Muscle of leg (tissue), 11 donors: ENCODE measurements around the gene PTPRN2. TPM values are rescaled to one million over a fixed set of nuclear protein-coding genes. Genes with fewer than 3 reads are reported as not detected.
"Not testable (repeated sequence)": the region's sequence is repeated elsewhere in the genome, so short reads cannot be mapped to it uniquely, and the experiment has no call there.

Experiments
- DNase-seq: peaks from one replicate; pipeline ENCODE4 v3.0.0; 2013
- H3K27ac ChIP-seq: one replicate; pipeline ENCODE4 v1.5.1; 2013; ENCODE audit warnings: mild to moderate bottlenecking, low read length, control low read depth
- H3K27me3 ChIP-seq: one replicate; pipeline ENCODE4 v1.6.1; 2013; ENCODE audit warnings: low read length; ENCODE audit not compliant: control insufficient read depth, insufficient read depth
- H3K36me3 ChIP-seq: one replicate; pipeline ENCODE4 v1.6.1; 2013; ENCODE audit warnings: low read length; ENCODE audit not compliant: control insufficient read depth, insufficient read depth
- H3K4me1 ChIP-seq: one replicate; pipeline ENCODE4 v1.6.1; 2013; ENCODE audit warnings: low read length; ENCODE audit not compliant: control insufficient read depth, insufficient read depth
- H3K4me3 ChIP-seq: one replicate; pipeline ENCODE4 v1.5.1; 2013; ENCODE audit warnings: low read length, control low read depth
- H3K9me3 ChIP-seq: replicated peaks from 2 replicates; pipeline ENCODE4 v1.6.1; 2013; ENCODE audit warnings: low read depth, low read length; ENCODE audit not compliant: control insufficient read depth
- WGBS: methylation state at CpG from one replicate; pipeline ENCODE4 v1.1.5; 2013; ENCODE audit warnings: missing lambda C conversion rate; ENCODE audit not compliant: insufficient coverage; 5-methylcytosine and 5-hydroxymethylcytosine counted together
- polyA plus RNA-seq, 8 donors: library from polyadenylated mRNA; unstranded; fragments of 120-200 nt; gene quantifications; one replicate each; pipeline versions ENCODE4 v1.2.1 to v1.2.3, GENCODE V29; 2013; ENCODE audit warnings: inconsistent platforms in 1 of 8, low replicate concordance in 1 of 8; ENCODE audit not compliant: insufficient read length in 8 of 8, insufficient read depth in 1 of 8
- total RNA-seq: library from RNA; stranded (reverse); fragments of 120-200 nt; gene quantifications from one replicate; pipeline ENCODE4 v1.2.4, GENCODE V29; 2013

Gene PTPRN2
- total and polyA plus RNA-seq, 9 donors, result 1.4 to 2.9 (median 2.3) TPM

GRCh38 chr7:157986051-157986450 is 601.6 kb downstream of the PTPRN2 start:
- Histone ChIP-seq H3K27me3 (peaks cover 5% of the 10 kb centered on the region), H3K27ac (no peak overlapping the region), H3K36me3 (no peaks in the 10 kb centered on the region), H3K4me3 (no peak overlapping the region), H3K9me3 (no peaks in the 10 kb centered on the region), H3K4me1 (no peaks in the 10 kb centered on the region)
- DNase-seq, result no peak
- 80% methylated on average over 10 of the region's 12 CpGs for WGBS

DNA sequence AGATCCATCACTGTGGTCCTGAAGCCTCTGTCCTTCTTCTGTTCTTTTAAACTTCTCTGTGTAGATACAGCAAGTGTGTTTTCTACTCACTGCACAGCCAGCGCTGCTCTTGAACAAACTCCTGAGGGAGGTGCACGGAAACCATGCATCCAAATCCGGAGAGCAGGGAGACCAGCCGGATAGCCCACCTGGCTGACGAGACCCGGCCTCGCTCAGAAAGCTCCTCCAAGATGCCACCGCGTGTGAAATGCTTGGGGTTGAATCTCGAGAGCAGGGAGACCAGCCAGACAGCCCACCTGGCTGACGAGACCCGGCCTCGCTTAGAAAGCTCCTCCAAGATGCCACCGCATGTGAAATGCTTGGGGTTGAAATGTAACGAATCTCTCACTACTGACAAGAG is 602.0 kb downstream of the PTPRN2 start:
- H3K27ac ChIP-seq, result no peak overlapping the region
- H3K4me1 ChIP-seq, result no peaks in the 10 kb centered on the region
- no peaks in the 10 kb centered on the region for H3K36me3 ChIP-seq
- DNase-seq, result no peak
- H3K4me3 ChIP-seq, result no peak overlapping the region
- H3K27me3 ChIP-seq, result peaks cover 7% of the 10 kb centered on the region
- 75% methylated on average over 9 of the region's 15 CpGs for WGBS
- no peaks in the 10 kb centered on the region for H3K9me3 ChIP-seq

DNA sequence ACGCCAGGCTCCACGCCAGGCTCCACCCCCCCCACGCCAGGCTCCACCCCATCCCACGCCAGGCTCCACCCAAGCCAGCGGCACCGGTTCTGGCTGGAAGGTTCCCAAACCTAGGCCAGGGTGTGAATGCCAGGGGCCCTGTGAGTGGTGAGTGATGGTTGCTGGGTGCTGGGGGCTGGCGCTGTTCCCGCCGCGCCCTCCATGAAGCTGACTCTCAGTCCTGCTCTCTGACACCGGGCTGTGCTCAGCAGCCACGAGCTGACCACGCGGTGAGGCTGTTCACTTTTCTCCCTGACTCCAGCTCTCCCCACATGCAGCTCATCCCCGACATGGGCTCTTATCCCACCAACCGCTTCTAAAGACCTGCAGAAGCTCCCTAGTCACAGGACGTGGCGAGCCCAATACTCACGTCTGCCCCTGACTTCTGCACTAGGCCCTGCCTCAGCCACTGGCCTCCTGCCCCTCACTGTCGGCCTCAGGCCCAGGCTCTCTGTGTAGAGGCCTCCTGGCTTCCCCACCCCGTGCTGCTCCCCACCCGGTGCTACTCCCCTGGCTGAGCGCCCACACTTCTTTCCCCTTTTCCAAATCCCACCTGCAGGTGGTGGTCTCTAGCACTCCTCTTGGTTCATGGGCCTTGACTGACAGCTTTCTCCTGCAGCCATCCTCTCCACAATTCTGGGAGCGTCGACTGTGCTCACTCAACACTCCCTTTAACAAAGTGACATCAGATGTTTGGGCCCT is 603.0 kb downstream of the PTPRN2 start:
- DNase-seq, result no peak
- 62% methylated on average over 15 of the region's 25 CpGs for WGBS

GRCh38 chr7:157983502-157984422 is 603.9 kb downstream of the PTPRN2 start:
- Histone ChIP-seq H3K27me3 (peaks cover 8% of the 10 kb centered on the region), H3K4me3 (no peak overlapping the region), H3K27ac (no peak overlapping the region), H3K36me3 (no peaks in the 10 kb centered on the region), H3K4me1 (no peaks in the 10 kb centered on the region), H3K9me3 (no peaks in the 10 kb centered on the region)
- 52% methylated on average over 22 of the region's 32 CpGs for WGBS
- peak; percentile 14 for DNase-seq

More for the DNA sequence above, 603.0 kb downstream of the PTPRN2 start:
- H3K4me1 ChIP-seq, result no peaks in the 10 kb centered on the region
- H3K27me3 ChIP-seq, result peaks cover 8% of the 10 kb centered on the region
- no peak overlapping the region for H3K27ac ChIP-seq
- no peak overlapping the region for H3K4me3 ChIP-seq
- no peaks in the 10 kb centered on the region for H3K9me3 ChIP-seq
- no peaks in the 10 kb centered on the region for H3K36me3 ChIP-seq

DNA sequence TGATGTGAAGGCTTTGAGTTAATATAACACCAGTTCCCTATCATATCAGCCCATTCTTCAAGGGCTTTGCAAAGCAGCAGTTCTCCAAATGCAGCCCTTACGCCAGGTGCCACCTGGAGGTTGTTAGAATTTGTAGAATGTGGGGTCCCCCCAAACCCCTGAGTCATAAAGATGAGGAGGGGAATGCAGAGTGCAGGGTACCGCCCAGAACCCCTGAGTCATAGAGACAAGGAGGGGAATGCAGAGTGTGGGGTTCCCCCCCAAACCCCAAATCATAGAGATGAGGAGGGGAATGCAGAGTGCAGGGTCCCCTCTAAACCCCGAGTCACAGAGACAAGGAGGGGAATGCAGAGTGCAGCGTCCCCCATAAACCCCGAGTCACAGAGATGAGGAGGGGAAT is 605.8 kb downstream of the PTPRN2 start:
- no peaks in the 10 kb centered on the region for H3K9me3 ChIP-seq
- no CpG with 5 or more reads among the region's 5 CpGs for WGBS
- H3K4me1 ChIP-seq, result no peaks in the 10 kb centered on the region
- DNase-seq, result no peak
- no peak overlapping the region for H3K4me3 ChIP-seq
- no peaks in the 10 kb centered on the region for H3K36me3 ChIP-seq
- H3K27me3 ChIP-seq, result peaks cover 5% of the 10 kb centered on the region
- no peak overlapping the region for H3K27ac ChIP-seq

DNA sequence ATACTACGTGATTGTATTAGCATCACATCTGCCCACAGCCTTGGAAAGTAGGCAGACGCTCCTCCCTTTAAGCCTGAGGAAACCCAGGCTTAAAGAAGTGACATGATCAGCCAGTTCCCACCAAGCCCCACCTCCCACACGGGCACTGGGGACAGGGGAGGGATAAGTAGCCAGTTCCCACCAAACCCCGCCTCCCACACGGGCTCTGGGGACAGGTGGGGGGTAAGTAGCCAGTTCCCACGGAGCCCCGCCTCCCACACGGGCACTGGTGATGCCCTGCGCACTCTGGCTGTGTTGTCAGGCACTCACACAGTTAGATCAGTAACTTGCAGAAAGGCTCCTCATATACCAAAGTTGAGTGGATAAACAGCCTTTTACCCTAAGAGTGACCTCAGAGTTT is 606.8 kb downstream of the PTPRN2 start:
- H3K4me3 ChIP-seq, result no peak overlapping the region
- H3K27me3 ChIP-seq, result peaks cover 5% of the 10 kb centered on the region
- 27% methylated on average over 3 of the region's 9 CpGs for WGBS
- H3K36me3 ChIP-seq, result no peaks in the 10 kb centered on the region
- no peak for DNase-seq
- H3K4me1 ChIP-seq, result no peaks in the 10 kb centered on the region
- peaks cover 3% of the 10 kb centered on the region for H3K9me3 ChIP-seq
- no peak overlapping the region for H3K27ac ChIP-seq

DNA sequence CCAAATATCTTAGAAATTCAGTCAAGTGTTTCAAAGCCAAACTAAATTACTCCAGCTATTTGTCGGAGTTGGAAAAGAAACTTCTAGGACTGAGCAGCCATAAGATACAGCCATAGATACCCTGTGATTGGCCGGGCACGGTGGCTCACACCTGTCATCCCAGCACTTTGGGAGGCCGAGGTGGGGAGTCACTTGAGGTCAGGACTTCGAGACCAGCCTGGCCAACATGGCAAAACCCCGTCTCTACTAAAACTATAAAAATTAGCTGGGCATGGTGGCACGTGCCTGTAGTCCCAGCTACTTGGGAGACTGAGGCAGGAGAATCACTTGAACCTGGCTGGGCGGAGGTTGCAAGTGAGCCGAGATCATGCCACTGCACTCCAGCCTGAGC is 607.3 kb downstream of the PTPRN2 start:
- DNase-seq, H3K36me3 ChIP-seq, H3K4me3 ChIP-seq, H3K9me3 ChIP-seq, H3K27ac ChIP-seq, H3K4me1 ChIP-seq, H3K27me3 ChIP-seq: not testable (repeated sequence)
- WGBS, result 80% methylated on average over 6 of the region's 9 CpGs

GRCh38 chr7:157979636-157980340 is 607.8 kb downstream of the PTPRN2 start:
- H3K36me3 ChIP-seq, result no peaks in the 10 kb centered on the region
- H3K4me1 ChIP-seq, result no peaks in the 10 kb centered on the region
- H3K27ac ChIP-seq, result no peak overlapping the region
- H3K4me3 ChIP-seq, result no peak overlapping the region
- 73% methylated on average over 6 of the region's 14 CpGs for WGBS
- DNase-seq, result no peak
- peaks cover 5% of the 10 kb centered on the region for H3K27me3 ChIP-seq
- H3K9me3 ChIP-seq, result peaks cover 10% of the 10 kb centered on the region

GRCh38 chr7:157978766-157979165 is 608.9 kb downstream of the PTPRN2 start:
- H3K4me3 ChIP-seq, result no peak overlapping the region
- no peaks in the 10 kb centered on the region for H3K4me1 ChIP-seq
- no peak overlapping the region for H3K27ac ChIP-seq
- H3K9me3 ChIP-seq, result peaks cover 20% of the 10 kb centered on the region
- 78% methylated on average over 9 of the region's 12 CpGs for WGBS
- peaks cover 5% of the 10 kb centered on the region for H3K27me3 ChIP-seq
- no peak for DNase-seq
- H3K36me3 ChIP-seq, result no peaks in the 10 kb centered on the region
